Activated CD4-positive, alpha-beta T cell treated with anti-CD3 and anti-CD28 coated beads for 24 hours (primary cell): ENCODE results near the gene FTL.

Source experiments
- DNase-seq, 2 donors: peaks; one replicate each; pipeline ENCODE4 v3.0.0-alpha.2; 2020; ENCODE audit warnings: low read depth in 2 of 2

FTL gene

DNA sequence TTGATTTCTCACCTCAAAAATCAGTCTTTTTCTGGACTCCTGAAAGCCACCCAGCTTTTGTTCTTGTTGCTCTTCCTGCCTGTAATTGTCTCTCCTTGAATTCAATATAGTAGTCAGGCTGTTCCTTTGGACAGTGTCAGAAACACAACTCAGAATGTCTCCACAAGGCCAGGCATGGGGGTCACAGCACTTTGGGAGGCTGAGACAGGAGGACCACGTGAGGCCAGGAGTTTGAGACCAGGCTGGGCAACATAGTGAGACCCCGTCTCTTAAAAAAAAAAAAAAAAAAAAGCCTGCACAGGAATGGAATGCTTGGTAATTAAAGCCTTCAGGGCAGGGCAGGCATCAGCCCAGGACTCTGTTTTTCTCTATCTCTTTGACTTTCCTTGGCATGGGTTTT lies 19.3 kb upstream of the FTL start:
- DNase-seq, result no peak

DNA sequence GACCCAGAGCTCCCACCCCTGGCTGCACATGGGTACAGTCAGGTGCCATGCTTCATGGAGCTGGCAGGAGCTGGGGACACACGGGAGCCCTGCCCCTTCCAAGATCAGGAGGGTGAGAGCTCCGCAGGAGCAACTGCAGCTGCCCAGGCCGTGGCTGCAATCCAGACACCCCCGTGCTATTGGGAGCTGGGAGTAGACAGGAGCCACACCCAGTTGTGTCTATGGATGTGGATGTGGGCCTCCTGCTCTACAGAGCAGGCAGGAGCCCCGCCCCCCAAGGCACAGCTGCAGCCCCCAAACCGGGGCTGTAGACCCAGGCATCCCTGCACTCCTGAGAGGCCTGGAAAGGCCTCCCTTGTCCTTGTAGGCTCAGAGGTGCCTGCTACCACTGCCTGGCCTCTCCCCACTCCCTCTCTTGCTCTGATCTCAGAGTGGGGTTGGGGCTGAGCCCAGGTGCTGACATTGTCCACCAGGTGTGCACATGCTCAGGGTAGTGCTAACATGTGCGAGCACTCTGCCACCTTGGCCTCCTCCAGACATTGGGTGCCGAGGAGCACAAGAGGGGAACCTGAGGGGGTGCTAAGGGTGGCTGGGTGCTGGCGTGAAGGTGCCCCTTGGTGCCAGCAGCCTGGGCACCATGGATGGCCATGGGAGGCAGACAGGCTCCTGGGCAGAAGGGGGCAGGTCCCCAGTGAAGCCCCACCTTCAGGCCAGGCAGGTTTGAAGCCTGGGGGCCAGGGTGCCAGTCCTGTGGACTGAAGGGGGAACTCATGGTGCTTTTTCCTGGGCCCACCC lies 18.4 kb upstream of the FTL start:
- DNase-seq, result no peak

DNA sequence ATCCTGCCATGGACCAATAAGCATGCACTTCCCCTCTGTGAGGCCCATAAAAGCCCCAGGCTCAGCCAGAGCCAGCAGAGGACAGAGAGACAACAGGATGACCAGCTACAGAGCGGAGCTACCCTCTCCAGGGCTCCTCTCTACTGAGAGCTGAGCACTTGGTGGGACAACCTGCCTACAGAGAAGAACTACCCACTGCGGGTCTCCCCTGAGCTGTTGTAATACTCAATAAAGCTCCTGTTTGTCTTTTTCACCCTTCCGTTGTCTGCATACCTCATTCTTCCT lies 17.9 kb upstream of the FTL start:
- DNase-seq, result no peak

DNA sequence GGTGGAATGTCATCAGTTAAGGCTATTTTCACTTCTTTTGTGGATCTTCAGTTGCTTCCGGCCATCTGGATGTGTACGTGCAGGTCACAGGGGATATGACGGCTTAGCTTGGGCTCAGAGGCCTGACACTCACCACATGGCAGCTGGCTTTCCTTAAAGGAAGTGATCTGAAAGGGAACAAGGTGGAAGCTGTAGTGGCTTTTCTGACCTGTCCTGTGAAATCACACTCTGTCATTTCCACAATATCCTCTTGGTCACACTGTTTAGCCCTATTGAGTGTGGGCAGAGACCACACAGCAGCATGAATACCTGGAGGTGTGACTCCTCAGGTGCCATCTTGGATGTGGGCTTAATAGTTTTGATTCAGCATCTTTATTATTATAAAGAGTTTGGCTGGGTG lies 14.9 kb upstream of the FTL start:
- DNase-seq, result no peak

DNA sequence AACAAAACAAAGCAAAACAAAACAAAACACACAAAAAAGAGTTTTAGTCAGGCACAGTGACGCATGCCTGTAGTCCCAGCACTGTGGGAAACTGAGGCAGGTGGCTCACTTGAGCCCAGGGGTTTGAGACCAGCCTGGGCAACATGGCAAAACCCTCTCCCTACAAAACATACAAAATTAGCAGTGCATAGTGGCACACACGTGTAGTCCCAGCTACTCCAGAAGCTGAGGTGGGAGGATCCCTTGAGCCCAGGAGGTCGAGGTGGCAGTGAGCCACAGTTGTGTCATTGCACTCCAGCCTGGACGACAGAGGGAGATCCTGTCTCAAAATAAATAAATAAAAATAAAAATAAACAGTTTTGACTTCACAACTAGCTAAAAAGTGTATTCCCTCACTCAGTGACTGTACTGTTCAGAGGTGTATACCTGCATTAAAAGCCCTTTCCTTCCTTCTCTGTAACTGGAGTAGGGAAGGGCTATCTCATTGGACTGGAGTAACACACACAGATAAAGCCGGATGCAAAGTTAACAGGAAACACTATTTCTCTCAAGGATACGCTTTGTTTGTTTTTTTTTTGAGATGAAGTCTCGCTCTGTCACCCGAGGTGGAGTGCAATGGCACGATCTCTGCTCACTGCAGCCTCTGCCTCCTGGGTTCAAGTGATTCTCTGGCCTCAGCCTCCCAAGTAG lies 14.1 kb upstream of the FTL start:
- no peak for DNase-seq

DNA sequence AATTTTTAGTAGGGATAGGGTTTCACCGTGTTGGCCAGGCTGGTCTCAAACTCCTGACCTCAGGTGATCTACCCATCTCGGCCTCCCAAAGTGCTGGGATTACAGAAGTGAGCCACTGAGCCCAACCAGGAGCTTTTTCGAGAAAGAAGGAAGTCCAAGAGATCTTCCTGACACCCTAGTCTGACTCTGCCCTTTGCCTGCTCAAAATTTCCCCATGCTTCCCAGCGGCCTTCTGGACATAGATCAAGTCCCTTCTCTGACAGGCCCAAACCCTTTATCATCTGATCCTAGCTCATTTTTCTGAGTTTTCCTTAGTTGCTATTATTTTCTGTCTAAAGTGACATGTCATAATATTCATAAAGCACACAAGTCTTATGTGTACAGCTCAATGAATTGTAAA lies 12.0 kb upstream of the FTL start:
- no peak for DNase-seq

DNA sequence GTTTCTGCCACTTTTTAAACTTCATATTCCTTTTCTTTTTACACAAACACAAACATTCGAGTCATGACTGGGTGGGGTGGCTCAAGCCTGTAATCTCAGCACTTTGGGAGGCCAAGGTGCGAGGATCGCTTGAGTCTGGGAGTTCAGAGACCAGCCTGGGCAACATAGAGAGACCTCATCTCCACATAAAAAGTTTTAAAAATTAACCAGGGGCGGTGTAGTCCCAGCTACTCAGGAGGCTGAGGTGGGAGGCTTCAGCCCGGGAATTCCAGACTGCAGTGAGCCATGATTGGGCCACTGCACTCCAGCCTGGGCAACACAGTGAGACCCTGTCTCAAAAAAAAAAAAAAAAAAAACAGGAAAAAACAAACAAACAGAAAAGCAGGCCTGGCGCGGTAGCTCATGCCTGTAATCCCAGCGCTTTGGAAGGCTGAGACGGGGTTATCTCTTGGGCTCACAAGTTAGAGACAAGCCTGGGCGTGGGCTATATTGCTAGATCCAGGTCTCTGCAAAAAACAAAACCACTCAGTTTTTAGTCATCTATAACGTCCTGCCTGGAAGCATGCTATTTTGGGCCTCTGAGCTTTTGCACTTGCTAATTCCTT lies 11.0 kb upstream of the FTL start:
- DNase-seq, result no peak

DNA sequence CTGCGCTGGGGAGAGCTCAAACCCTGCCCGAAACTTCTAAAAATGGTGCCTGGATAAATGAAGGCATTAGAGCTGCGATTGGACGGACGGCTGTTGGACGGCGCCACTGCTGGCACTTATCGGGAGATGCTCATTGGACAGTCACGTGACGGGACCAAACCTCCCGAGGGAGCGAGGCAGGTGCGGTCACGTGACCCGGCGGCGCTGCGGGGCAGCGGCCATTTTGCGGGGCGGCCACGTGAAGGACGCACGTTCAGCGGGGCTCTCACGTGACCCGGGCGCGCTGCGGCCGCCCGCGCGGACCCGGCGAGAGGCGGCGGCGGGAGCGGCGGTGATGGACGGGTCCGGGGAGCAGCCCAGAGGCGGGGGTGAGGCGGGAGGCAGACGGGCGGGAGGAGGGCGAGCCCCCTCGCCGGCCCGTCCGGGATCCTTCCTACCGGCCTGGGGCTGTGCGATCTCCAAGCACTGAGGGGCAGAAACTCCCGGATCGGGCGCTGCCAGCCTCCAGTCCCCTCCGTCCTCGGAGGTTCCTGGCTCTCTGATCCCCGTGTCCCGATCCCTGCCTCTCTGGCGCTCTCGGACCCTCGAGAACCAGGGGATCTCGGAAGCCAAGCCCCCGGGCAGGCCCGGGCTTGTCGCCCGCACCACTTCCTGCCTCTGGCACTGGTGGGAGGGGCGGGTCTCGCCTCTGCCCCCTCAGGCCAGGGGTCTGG lies 10.4 kb upstream of the FTL start, which contains the start of gene BAX:
BAX (plus strand) TSS at position 281 of the 713 bp plus-strand sequence; CDS start at position 335, 54 bp downstream.
- peak; percentile 93 to 96 for DNase-seq

DNA sequence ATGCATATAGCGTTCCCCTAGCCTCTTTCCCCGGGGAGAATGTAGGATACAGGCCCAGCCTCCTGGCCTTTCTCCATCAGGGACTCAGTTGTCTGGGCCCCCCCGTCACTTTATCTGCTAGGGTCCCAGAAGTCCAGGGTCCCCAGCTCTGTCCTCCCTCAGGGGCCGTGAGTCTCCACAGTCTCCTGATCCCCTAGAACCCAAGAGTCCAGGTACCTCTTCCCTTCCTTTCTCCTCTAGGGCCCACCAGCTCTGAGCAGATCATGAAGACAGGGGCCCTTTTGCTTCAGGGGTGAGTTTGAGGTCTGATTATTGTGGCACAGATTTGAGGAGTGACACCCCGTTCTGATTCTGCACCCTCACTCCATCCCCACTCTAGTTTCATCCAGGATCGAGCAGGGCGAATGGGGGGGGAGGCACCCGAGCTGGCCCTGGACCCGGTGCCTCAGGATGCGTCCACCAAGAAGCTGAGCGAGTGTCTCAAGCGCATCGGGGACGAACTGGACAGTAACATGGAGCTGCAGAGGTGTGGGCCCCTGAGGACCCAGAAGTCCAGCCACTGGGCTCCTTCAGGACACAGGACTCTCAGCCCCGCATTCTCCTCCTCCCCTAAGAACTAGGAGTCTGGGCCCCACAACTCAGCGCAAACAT lies 9.7 kb upstream of the FTL start:
- no peak for DNase-seq

DNA sequence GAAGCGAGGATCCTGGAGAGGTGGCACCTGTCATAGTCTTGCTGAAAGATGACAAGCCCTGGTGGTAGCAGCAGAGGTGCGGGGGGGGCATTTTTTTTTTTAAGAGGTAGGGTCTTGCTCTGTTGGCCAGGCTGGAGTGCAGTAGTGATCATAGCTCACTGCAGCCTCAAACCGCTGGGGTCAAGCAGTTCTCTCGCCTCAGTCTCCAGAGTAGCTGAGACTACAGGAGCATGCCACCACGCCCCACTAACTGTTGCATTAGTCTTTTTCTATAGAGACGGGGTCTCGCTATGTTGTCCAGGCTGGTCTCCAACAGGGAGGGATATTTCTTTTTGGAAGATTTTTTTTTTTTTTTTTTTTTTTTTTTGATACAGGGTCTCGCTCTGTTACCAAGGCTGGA lies 7.1 kb upstream of the FTL start:
- no peak for DNase-seq

DNA sequence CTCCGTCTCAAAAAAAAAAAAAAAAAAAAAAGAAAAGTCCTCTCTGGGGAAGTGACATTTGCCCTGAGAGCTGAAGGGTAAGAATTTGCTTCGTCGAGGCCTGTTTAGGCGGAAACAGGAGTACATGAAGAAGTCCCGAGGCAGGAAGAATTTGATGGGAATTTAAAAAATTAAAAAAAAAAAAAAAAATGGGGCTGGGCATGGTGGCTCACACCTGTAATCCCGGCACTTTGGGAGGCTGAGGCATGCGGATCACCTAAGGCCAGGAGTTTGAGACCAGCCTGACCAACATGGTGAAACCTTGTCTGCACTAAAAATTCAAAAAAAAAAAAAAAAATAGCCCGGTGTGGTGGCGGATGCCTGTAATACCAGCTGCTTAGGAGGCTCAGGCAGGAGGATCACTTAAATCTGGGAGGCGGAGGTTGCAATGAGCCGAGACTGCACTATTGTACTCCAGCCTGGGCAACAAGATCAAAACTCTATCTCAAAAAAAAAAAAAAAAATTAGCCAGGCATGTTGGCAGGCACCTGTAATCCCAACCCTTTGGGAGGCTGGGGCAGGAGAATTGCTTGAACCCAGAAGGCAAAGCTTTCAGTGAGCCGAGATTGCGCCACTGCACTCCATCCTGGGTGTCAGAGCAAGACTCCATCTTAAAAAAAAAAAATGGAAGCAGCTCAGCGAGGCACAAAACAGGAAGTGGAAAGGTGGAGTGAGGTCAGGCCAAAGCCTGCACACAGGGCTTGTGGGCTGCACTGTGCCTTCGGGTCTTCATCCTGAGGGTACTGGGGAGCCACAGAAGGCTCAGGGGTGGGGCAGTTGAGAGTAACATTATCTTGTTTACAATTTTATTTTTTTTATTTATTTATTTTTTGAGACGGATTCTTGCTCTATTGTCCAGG lies 5.5 kb upstream of the FTL start:
- no peak for DNase-seq

DNA sequence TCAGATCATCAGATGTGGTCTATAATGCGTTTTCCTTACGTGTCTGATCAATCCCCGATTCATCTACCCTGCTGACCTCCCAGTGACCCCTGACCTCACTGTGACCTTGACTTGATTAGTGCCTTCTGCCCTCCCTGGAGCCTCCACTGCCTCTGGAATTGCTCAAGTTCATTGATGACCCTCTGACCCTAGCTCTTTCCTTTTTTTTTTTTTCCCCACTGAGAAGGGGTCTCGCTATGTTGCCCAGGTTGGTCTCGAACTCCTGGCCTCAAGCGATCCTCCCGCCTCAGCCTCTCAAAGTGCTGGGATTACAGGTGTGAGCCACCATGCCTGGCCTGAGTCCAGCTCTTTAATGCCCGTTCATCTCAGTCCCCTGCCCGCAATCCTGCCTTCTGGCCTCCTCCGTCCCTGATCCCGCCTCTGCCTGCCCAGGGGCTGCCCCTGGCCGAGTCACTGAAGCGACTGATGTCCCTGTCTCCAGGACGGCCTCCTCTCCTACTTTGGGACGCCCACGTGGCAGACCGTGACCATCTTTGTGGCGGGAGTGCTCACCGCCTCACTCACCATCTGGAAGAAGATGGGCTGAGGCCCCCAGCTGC lies 4.0 kb upstream of the FTL start:
- no peak for DNase-seq

DNA sequence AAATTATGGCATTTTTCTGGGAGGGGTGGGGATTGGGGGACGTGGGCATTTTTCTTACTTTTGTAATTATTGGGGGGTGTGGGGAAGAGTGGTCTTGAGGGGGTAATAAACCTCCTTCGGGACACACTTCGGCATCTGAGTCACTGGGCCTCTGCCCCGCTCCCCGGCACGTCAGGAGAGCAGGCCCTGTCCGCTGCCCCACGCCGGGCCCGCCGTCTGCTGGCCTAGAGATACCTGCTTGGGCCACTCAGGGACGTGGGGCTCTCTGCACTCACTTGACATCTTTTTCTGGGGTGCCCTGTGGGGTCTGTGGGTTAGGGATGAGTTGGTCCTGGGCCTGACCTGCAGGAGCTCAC lies 3.5 kb upstream of the FTL start:
- no peak for DNase-seq

DNA sequence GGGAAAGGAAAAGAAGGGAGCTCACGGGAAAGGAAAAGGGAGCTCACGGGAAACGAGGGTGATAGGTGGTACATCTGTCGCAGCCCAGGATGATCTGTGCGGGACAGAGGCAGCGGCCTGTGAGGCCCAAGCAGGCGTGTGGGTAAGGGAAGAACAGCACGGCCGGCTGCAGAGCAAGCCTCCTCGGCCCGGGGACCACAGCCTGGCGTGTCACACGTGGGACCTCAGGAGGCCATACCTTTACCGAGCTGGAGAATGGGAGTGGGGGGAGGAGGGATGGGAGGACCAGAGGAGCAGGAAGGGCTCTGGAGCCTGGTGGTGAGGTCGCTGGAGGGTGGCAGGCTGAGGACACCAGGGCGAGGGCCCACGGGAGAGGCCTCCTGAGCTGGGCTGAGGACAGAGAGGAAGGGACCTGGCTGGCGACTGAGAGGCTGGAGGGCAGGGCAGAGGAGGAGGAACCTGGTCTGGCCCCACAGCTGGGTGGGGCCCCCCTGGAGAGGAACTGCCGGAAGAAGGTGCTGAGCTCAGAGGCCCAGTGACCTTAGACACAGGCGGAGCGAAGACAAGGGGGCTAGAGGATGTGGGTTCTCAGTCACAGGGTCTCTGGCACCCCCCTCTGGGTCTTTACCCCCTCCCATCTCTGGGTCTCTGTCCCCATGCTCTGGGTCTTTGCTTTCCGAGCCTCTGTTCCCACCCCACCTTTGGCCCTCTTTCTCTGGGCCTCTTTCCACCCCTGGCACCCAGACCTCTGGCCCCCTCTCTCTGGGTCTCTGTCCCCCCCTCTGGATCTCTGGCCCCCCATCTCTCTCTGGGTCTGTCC lies 2.9 kb upstream of the FTL start:
- DNase-seq, result no peak

DNA sequence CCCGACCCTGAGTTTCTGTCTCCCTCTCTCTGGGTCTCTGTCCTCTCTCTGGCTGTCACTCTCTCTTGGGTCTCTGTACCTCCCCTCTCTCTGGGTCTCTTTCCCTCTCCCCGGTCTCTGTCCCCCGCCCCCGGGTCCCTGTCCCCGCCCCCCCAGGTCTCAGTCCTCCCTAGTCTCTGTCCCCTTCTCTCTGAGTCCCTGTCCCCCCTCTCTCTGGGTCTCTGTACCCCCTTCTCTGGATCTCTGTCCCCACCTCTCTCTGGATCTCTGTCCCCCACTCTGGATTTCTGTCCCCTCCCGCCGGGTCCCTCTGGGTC lies 2.3 kb upstream of the FTL start:
- DNase-seq, result no peak

DNA sequence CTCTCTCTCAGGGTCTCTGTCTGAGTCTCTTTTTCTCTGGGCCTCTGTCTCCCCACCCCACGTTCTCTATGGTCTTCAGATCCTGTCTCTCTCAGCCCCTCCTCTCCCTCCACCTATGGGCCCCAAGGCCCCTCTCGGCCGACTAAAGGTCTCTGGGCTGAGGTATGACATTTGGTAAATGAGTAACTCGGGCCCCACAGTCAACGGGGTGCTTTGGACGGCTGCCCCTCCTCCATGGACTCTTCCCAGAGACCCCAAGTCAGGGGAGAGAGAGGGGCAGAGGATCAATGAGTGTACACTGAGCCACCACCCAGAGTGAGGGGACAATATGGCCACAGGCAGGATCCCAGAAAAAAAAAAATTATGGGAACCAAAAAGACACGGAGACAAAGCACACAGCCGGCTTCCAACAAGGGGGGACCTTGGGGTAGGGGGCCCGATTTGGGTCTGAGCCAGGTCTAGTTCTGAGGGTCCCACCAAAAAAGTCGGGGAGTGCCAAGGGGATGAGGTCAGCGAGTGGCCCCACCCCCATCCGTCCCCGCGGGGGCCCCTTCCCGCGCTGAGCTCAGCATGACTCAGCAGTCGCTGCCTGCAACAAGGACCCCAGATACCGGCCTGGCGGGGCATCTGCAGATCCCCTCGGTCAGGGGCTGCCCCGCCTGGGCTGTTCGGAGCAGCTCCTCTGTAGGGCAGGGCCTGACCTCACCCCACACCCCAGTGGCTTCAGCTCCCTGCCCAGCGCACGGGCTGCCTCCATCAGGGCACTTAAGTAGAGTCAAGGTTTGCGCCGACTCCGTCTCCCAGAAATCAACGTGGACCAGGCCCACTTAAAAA lies 1.5 kb upstream of the FTL start:
- peak; percentile 43 to 66 for DNase-seq

DNA sequence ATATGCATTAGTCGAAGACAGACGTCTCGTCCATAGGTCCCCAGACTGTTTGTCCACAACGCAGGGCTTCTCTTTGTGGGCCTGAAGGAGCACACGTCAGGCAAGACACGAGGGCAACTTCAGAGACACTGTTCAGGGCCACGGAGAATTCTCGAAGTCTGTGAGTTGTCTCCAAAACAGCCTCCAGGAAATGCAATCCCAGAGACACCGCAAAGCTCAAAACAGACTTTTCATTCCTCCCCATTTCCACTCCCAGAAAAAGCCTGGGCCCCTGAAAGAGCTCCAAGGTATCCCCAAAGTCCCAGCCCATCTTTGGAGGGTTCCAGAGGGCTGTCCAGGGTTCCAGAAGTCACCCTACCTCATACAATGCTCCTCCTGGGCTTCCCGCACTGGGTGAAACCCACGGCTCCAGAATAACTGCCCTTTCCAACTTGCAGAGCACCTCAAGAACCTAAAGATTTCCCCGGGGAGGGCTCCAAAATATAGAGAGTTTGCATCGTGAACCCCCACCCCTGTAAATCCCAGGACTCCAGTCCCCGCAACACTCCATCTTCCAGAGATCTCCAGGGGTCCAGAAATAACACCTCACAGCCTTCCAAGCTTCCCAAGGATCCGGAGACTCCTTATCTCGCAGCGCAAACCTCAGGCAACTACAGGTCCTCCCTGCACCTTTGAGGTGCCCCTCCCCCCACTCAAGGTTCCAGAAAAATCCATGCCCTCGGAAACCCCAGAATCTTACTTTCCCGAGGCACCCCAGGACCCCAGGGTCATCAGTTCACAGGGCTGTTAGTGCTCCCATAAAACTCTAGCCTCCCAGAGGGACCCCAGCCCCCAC lies 687 bp upstream of the FTL start:
- no peak for DNase-seq
